GM12875 (cell line): ENCODE results near the gene OTUD4.
"Not testable (repeated sequence)": the region's sequence is repeated elsewhere in the genome, so short reads cannot be mapped to it uniquely, and the experiment has no call there.

Source experiments
- H3K4me3 ChIP-seq: one replicate; pipeline ENCODE4 v1.5.1; 2011; ENCODE audit warnings: low read depth, low read length, control low read depth
- TF ChIP-seq, protein P1 (sequence below): IDR thresholded peaks from 2 replicates; pipeline ENCODE4 v1.5.1; 2011; ENCODE audit warnings: low read depth, mild to moderate bottlenecking, control low read depth, inconsistent platforms, low read length, moderate library complexity, borderline replicate concordance; ENCODE audit not compliant: insufficient read depth

The OTUD4 gene, protein sequence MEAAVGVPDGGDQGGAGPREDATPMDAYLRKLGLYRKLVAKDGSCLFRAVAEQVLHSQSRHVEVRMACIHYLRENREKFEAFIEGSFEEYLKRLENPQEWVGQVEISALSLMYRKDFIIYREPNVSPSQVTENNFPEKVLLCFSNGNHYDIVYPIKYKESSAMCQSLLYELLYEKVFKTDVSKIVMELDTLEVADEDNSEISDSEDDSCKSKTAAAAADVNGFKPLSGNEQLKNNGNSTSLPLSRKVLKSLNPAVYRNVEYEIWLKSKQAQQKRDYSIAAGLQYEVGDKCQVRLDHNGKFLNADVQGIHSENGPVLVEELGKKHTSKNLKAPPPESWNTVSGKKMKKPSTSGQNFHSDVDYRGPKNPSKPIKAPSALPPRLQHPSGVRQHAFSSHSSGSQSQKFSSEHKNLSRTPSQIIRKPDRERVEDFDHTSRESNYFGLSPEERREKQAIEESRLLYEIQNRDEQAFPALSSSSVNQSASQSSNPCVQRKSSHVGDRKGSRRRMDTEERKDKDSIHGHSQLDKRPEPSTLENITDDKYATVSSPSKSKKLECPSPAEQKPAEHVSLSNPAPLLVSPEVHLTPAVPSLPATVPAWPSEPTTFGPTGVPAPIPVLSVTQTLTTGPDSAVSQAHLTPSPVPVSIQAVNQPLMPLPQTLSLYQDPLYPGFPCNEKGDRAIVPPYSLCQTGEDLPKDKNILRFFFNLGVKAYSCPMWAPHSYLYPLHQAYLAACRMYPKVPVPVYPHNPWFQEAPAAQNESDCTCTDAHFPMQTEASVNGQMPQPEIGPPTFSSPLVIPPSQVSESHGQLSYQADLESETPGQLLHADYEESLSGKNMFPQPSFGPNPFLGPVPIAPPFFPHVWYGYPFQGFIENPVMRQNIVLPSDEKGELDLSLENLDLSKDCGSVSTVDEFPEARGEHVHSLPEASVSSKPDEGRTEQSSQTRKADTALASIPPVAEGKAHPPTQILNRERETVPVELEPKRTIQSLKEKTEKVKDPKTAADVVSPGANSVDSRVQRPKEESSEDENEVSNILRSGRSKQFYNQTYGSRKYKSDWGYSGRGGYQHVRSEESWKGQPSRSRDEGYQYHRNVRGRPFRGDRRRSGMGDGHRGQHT

DNA sequence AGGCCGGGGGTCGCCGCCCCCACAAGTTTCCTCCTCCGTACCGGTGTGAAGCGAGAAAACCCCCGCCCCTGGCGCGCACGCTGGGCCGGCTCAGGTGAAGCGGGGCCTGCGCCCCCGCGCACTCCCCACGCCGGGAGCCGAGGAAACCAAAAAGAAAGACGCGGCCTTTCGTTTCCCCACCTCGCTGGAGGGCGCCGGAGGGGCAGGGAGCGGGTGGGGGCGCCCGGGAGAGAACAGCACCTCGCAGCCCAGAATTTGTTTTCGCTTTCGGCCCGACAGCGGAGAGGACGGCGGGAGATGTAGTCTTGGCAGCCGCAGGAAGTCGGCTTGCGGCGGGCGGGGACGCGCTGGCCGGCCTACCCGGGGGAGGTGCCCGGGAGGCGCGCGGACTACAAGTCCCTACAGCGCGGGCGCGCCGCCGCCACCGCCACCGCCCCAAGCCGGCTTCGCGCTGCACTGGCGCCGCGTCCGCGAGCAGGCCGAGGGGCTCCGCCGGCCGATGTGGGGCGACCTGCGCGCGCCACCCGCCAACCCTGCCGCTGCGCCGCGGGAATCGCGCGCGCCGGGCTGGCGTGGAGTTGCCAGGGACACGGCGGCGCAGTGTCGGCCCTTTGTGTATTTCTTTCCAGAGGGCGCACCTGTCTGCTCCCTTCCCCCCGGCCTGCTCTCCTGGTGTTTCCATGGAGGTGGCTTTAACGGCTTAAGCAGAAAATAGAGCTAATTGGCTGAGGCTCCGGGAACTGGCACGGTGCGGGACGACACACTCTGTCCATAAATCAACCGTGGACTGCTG lies at the start of gene OTUD4:
TSS of gene OTUD4 (minus strand) at position 292 of the 793 bp plus-strand sequence. CDS start 616 bp downstream, outside the sequence.
- TF ChIP-seq, protein P1, sequence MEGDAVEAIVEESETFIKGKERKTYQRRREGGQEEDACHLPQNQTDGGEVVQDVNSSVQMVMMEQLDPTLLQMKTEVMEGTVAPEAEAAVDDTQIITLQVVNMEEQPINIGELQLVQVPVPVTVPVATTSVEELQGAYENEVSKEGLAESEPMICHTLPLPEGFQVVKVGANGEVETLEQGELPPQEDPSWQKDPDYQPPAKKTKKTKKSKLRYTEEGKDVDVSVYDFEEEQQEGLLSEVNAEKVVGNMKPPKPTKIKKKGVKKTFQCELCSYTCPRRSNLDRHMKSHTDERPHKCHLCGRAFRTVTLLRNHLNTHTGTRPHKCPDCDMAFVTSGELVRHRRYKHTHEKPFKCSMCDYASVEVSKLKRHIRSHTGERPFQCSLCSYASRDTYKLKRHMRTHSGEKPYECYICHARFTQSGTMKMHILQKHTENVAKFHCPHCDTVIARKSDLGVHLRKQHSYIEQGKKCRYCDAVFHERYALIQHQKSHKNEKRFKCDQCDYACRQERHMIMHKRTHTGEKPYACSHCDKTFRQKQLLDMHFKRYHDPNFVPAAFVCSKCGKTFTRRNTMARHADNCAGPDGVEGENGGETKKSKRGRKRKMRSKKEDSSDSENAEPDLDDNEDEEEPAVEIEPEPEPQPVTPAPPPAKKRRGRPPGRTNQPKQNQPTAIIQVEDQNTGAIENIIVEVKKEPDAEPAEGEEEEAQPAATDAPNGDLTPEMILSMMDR, result peak; percentile 43; the same call in 1 of the 2 replicates
- peak within 1 kb of the TSS; percentile 76 for H3K4me3 ChIP-seq

DNA sequence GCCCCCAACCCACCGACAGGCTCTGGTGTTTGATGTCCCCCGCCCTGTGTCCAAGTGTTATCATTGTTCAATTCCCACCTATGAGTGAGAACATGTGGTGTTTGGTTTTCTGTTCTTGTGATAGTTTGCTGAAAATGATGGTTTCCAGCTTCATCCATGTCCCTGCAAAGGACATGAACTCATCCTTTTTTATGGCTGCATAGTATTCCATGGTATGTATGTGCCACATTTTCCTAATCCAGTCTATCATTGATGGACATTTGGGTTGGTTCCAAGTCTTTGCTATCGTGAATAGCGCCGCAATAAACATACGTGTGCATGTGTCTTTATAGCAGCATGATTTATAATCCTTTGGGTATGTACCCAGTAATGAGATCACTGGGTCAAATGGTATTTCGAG lies 42.8 kb upstream of the OTUD4 start:
- not testable (repeated sequence) for H3K4me3 ChIP-seq

DNA sequence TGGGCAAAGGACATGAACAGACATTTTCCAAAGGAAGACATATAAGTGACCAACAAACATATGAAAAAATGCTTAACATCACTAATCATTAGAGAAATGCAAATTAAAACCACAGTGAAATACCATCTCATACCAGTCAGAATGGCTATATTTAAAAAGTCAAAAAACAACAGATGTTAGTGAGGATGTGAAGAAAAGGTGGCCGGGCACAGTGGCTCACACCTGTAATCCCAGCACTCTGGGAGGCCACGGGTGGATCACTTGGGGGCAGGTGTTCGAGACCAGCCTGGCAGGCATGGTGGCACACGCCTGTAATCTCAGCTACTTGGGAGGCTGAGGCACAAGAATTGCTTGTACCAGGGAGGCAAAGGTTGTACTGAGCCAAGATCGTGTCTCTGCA lies 41.1 kb upstream of the OTUD4 start:
- H3K4me3 ChIP-seq, result not testable (repeated sequence)

DNA sequence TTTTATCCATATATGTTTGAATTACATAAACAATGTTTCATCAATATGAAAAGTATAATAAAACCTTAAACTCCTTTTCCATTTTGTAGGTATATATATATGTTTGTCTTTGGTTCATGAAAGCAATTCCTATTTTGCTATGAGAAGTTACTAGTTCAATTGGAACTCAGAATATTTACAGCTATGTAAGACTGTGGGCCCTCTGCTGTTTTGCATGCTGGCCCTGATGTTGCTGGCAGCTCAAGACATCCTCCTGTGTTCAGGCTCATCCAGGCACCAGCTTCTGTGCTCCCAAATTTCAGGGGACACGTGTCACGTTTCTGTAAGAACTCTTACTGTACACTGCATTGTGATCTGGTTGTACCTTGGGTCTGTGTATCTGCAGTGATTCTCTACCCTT lies 38.7 kb upstream of the OTUD4 start:
- H3K4me3 ChIP-seq, result no peak overlapping the region

DNA sequence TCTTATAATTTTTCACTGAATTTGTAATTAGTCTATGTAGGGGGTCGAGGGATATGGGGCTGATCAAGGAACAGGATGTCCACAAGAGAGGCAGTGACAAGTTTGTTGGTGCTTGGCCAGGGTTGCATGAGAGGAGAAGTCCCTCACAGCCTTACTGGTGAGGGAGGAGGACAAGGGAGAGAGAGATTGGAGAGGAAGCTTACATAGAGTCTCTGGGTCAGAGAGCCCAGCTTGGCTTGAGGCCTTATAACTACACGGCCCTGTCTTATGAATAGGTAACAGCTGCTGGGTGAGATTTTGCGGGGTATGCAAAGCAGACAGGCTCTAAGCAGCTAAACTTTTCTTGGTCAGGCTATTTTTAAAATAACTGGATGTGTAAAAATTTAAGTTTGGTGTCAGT lies 37.9 kb upstream of the OTUD4 start:
- H3K4me3 ChIP-seq, result no peak overlapping the region
- TF ChIP-seq, protein P1, result no peak

More for the DNA sequence above, 38.7 kb upstream of the OTUD4 start:
- TF ChIP-seq, protein P1, result no peak

DNA sequence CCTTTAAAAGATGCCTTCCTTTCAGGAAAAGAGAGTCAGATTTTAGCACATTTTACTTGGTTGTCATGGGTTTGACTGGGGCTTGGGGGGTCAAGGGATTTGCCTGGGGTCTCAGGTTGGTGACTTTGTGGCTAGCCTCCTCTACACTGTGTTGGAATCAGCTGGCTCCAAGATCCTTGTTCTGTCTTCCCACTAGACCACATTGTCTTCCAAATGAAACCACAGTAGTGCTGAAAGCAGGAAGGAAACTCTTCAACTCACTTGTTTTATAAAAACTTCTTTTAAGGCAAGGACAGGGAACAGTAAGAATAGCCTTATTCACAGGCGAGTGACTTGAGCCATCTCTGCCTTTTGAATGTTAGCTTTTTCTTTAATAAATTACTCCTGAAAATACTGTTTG lies 37.0 kb upstream of the OTUD4 start:
- TF ChIP-seq, protein P1, result no peak
- H3K4me3 ChIP-seq, result no peak overlapping the region

DNA sequence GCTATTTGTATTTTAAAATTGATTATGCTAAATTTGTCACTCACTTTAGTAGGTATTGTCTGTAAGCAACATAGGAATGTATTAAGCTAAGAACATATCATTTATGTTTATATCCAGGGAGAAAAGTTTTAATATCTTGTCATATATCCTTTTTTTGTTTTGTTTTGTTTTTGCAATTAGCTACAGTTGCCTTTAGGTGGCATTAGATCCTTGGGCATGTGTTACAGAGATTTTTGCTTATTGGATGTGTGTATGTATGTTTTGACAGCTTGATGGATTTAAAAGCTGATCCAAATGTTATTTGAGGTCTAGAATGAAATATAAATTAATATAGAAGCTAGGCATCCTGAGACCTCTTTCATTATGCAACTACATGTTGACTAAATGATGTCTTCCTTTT lies 36.1 kb upstream of the OTUD4 start:
- TF ChIP-seq, protein P1, result peak; percentile 33; the same call in 1 of the 2 replicates
- H3K4me3 ChIP-seq, result no peak overlapping the region
